Left lung (tissue), 10 donors: ENCODE results near the gene KCNG2. TPM values are rescaled to one million over a fixed set of nuclear protein-coding genes. Genes with fewer than 3 reads are reported as not detected.

ENCODE experiments used
- ATAC-seq: fragments of 200-7000 bp; cut with Tn5 transposase; one replicate; pipeline ENCODE4 v1.9.1; 2020; ENCODE audit warnings: moderate library complexity
- DNase-seq, 4 donors: peaks; one replicate each; pipeline ENCODE4 v3.0.0-alpha.2; 2013 to 2020
- H3K27ac ChIP-seq, 2 donors: fragments of 200-600 bp; sonication (generic) in 1 of 2; one replicate each; pipeline versions ENCODE4 v1.5.0 to v1.8.0; 2020 to 2021
- H3K27me3 ChIP-seq, 2 donors: fragments of 200-600 bp; sonication (generic) in 1 of 2; one replicate each; pipeline versions ENCODE4 v1.5.0 to v1.8.0; 2020 to 2021
- H3K36me3 ChIP-seq, 2 donors: fragments of 200-600 bp; sonication (generic) in 1 of 2; one replicate each; pipeline versions ENCODE4 v1.5.0 to v1.8.0; 2020 to 2021
- H3K4me1 ChIP-seq, 2 donors: fragments of 200-600 bp; one replicate each; pipeline ENCODE4 v1.8.0; 2021
- H3K4me3 ChIP-seq, 2 donors: fragments of 200-600 bp; sonication (generic) in 1 of 2; one replicate each; pipeline versions ENCODE4 v1.5.0 to v1.8.0; 2020 to 2021; ENCODE audit warnings: mild to moderate bottlenecking in 1 of 2
- H3K9me3 ChIP-seq, 2 donors: fragments of 200-600 bp; sonication (generic) in 1 of 2; one replicate each; pipeline versions ENCODE4 v1.5.0 to v1.8.0; 2020 to 2021
- CTCF ChIP-seq, 2 donors: fragments of 200-600 bp; sonication (generic) in 1 of 2; IDR thresholded peaks; one replicate each; pipeline versions ENCODE4 v1.5.0 to v1.8.0; 2021; ENCODE audit warnings: antibody characterized with exemption in 2 of 2
- intact Hi-C, 2 donors: fragments of 100-400 bp; cut with DNase I; formaldehyde crosslinking; loops; one replicate each; pipeline versions ENCODE4 v1.11.2 to v1.14.2; 2022
- polyA plus RNA-seq, 6 donors: library from polyadenylated mRNA; unstranded; fragments of 120-200 nt; gene quantifications; one replicate each; pipeline ENCODE4 v1.2.1, GENCODE V29; 2013; ENCODE audit not compliant: insufficient read length in 6 of 6
- total RNA-seq, 2 donors: library from RNA; stranded (reverse); fragmentation: NEBNext Ultra II Directional; extraction: Animal tissue kit (Norgen Biotek cat#: 25700); gene quantifications; one replicate each; pipeline ENCODE4 v1.2.1, GENCODE V29; 2021
- donor health status: DM: no; HTN: yes; CAD: no.
- donor health status: DM: no; HTN: no; CAD: no.

KCNG2 gene
- total and polyA plus RNA-seq, 8 donors = 0.17 to 1.1 (median 0.31) TPM

- intact Hi-C loops = no loop called here
- ATAC-seq (no peak), DNase-seq (peak in 2 of 4 donors; percentile 24 to 74)
- Histone ChIP-seq H3K4me1 (no peaks in the 10 kb centered on the region), H3K4me3 (no peak overlapping the region), H3K27ac (no peak overlapping the region), H3K36me3 (peaks cover 0 to 24% of the 10 kb centered on the region in 2 donors), H3K9me3 (peaks cover 0 to 85% of the 10 kb centered on the region in 2 donors), H3K27me3 (no peaks in the 10 kb centered on the region)
- no peak for TF ChIP-seq CTCF (IDR thresholded peaks at IDR 0.05)
These were observed 101.3 kb downstream of the KCNG2 start for GRCh38 chr18:79898952-79899608.

- peaks cover 0 to 84% of the 10 kb centered on the region in 2 donors for H3K9me3 ChIP-seq
These were observed 102.1 kb downstream of the KCNG2 start for GRCh38 chr18:79899609-79900445.

GRCh38 chr18:79900610-79901570 is 103.2 kb downstream of the KCNG2 start:
- no peak for TF ChIP-seq CTCF (IDR thresholded peaks at IDR 0.05)
- Histone ChIP-seq H3K27me3 (no peaks in the 10 kb centered on the region), H3K4me1 (no peaks in the 10 kb centered on the region), H3K27ac (no peak overlapping the region), H3K36me3 (peaks cover 0 to 34% of the 10 kb centered on the region in 2 donors), H3K4me3 (no peak overlapping the region), H3K9me3 (peaks cover 0 to 74% of the 10 kb centered on the region in 2 donors)
- intact Hi-C loops = no loop called here
- ATAC-seq = no peak
- DNase-seq = no peak

More at GRCh38 chr18:79899609-79900445, 102.1 kb downstream of the KCNG2 start:
- H3K27me3 ChIP-seq = no peaks in the 10 kb centered on the region
- H3K27ac ChIP-seq = no peak overlapping the region
- no peak for TF ChIP-seq CTCF (IDR thresholded peaks at IDR 0.05)
- intact Hi-C loops = no loop called here
- ATAC-seq (no peak), DNase-seq (peak in 2 of 4 donors; percentile 32 to 67)
- H3K36me3 ChIP-seq = peaks cover 0 to 32% of the 10 kb centered on the region in 2 donors
- H3K4me1 ChIP-seq = no peaks in the 10 kb centered on the region
- no peak overlapping the region for H3K4me3 ChIP-seq

GRCh38 chr18:79901665-79902064 is 103.9 kb downstream of the KCNG2 start:
- no peak for ATAC-seq
- no peak for DNase-seq
- no peaks in the 10 kb centered on the region for H3K27me3 ChIP-seq
- peaks cover 0 to 67% of the 10 kb centered on the region in 2 donors for H3K9me3 ChIP-seq
- H3K4me1 ChIP-seq = no peaks in the 10 kb centered on the region
- H3K27ac ChIP-seq = no peak overlapping the region
- H3K4me3 ChIP-seq = no peak overlapping the region
- H3K36me3 ChIP-seq = peaks cover 0 to 34% of the 10 kb centered on the region in 2 donors
- TF ChIP-seq CTCF (IDR thresholded peaks at IDR 0.05) = no peak
- intact Hi-C loops = no loop called here
